ENCODE measurements around the gene RAB19. TPM values are rescaled to one million over a fixed set of nuclear protein-coding genes. Genes with fewer than 3 reads are reported as not detected.

RAB19 gene
- total RNA-seq, 2 experiments from 2014 or later = 4.6 to 5.2 TPM

- Mint-ChIP-seq H3K27ac (no peak overlapping the region), H3K4me1 (ENCODE audit: low read depth) (peaks cover 15% of the 10 kb centered on the region), H3K27me3 (ENCODE audit: low read depth) (no peaks in the 10 kb centered on the region), H3K4me3 (no peak overlapping the region), H3K9me3 (no peaks in the 10 kb centered on the region), H3K36me3 (ENCODE audit: low read depth) (peaks cover 19% of the 10 kb centered on the region)
- CTCF ChIA-PET = interaction anchor here (1.3 kb wide), 1 partner anchor 14 kb away, joined by 3 read pairs; no protein-coding TSS in a partner anchor
- DNase-seq = no peak
- intact Hi-C loops (cut with micrococcal nuclease) = no loop called here
Observed at GRCh38 chr7:140458201-140458600, 54.3 kb downstream of the RAB19 start.

GRCh38 chr7:140458916-140459315 is 55.1 kb downstream of the RAB19 start:
- CTCF ChIA-PET = interaction anchor here (1.3 kb wide), 1 partner anchor 15 kb away, joined by 3 read pairs; no protein-coding TSS in a partner anchor
- peaks cover 19% of the 10 kb centered on the region for H3K36me3 Mint-ChIP-seq (ENCODE audit: low read depth)
- no peak overlapping the region for H3K4me3 Mint-ChIP-seq
- peaks cover 18% of the 10 kb centered on the region for H3K4me1 Mint-ChIP-seq (ENCODE audit: low read depth)
- no peak for DNase-seq
- H3K27me3 Mint-ChIP-seq (ENCODE audit: low read depth) = no peaks in the 10 kb centered on the region
- intact Hi-C loops (cut with micrococcal nuclease) = no loop called here
- no peaks in the 10 kb centered on the region for H3K9me3 Mint-ChIP-seq
- no peak overlapping the region for H3K27ac Mint-ChIP-seq

DNA sequence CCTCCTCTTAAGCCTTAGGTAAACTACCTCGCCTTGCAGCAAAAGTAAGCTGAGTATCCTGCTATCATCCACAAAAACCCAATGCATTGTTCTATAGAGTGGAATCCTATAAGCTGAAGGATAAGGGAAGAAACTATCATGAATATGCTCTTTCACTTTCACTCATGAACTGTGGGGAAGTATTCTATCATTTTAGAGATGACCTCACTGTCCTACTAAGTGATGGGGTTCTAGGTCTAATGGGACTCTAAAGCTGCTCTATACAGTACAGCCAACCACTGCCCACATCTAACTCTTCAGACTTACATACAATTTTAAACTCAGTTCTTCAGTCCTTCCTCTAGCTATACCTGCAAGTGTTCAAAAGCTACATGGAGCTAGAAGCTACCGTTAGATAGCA is 59.3 kb downstream of the RAB19 start:
- intact Hi-C loops (cut with micrococcal nuclease) = no loop called here
- Mint-ChIP-seq H3K4me1 (ENCODE audit: low read depth) (peaks cover 7% of the 10 kb centered on the region), H3K4me3 (no peak overlapping the region), H3K36me3 (ENCODE audit: low read depth) (peaks cover 11% of the 10 kb centered on the region), H3K27me3 (ENCODE audit: low read depth) (no peaks in the 10 kb centered on the region), H3K9me3 (no peaks in the 10 kb centered on the region), H3K27ac (no peak overlapping the region)
- no peak for DNase-seq
- CTCF ChIA-PET = interaction anchor here (0.7 to 2.0 kb wide), 7 partner anchors 9 to 31 kb away, joined by 3 to 8 read pairs (median 4); no protein-coding TSS in a partner anchor

DNA sequence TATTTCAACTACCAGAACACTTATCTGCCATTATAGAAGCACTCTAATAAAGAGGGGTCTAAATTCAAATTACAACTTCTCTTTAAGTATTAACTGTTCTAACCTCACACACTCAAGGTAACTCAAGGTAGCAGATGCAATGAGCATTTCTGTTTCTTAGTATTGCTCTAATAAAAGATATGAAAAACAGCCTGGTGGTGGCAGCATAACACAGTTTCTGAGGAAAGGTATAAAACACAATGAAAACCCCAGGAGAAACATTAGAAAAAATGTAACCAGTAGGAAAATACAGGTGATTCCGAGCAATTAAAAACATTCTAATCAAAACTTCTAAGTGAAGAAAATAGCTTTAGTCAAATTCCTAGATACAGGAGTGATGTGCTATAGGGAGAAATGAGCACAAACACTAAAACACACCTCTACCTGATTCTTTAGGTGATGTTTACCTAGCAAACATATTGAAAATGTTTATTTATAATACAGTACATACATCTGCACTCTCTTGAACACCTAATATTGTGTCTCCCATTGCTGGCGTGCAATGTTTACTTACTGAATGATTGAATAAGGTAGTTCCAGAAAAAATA is 72.0 kb downstream of the RAB19 start:
- Mint-ChIP-seq H3K27me3 (ENCODE audit: low read depth) (no peaks in the 10 kb centered on the region), H3K4me3 (no peak overlapping the region), H3K36me3 (ENCODE audit: low read depth) (peaks cover 4% of the 10 kb centered on the region), H3K27ac (no peak overlapping the region), H3K9me3 (no peaks in the 10 kb centered on the region), H3K4me1 (ENCODE audit: low read depth) (peaks cover 44% of the 10 kb centered on the region)
- DNase-seq = peak; percentile 75
- intact Hi-C loops (cut with micrococcal nuclease) = loop anchor here (1.0 to 5.0 kb wide), 4 partner anchors 17 to 1379 kb away; no protein-coding TSS in a partner anchor
- CTCF ChIA-PET = interaction anchor here (0.7 to 3.6 kb wide), 9 partner anchors 13 to 538 kb away, joined by 3 to 30 read pairs (median 4); no protein-coding TSS in a partner anchor

DNA sequence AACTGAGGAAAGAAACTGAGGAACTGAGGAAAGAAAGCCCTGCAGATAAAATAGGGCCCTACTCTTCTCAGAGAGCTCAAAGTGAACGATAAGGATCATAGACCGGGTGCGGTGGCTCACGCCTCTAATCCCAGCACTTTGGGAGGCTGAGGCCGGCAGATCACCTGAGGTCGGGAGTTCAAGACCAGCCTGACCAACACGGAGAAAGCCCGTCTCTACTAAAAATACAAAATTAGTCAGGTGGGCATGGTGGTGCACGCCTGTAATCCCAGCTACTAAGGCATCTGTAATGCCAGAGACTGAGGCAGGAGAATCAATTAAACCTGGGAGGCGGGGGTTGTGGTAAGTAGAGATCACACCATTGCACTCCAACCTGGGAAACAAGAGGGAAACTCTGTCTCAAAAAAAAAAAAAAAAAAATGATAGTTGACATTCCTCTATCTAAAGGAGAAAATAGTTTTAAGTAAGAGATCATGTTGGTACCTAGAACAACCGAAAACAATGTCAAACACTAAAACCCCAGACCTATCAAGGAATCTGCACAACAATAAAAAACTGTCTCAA is 72.9 kb downstream of the RAB19 start:
- peak overlapping the region; percentile 82 for H3K27ac Mint-ChIP-seq
- H3K9me3 Mint-ChIP-seq = no peaks in the 10 kb centered on the region
- intact Hi-C loops (cut with micrococcal nuclease) = loop anchor here (1.0 to 5.0 kb wide), 6 partner anchors 74 to 1379 kb away; partner anchors contain the start of gene PARP12
- no peaks in the 10 kb centered on the region for H3K27me3 Mint-ChIP-seq (ENCODE audit: low read depth)
- H3K4me1 Mint-ChIP-seq (ENCODE audit: low read depth) = peaks cover 39% of the 10 kb centered on the region
- DNase-seq = peak; percentile 9
- CTCF ChIA-PET = interaction anchor here (0.6 to 3.6 kb wide), 20 partner anchors 10 to 1071 kb away, joined by 3 to 30 read pairs (median 4); no protein-coding TSS in a partner anchor
- H3K36me3 Mint-ChIP-seq (ENCODE audit: low read depth) = peaks cover 2% of the 10 kb centered on the region
- peak overlapping the region; percentile 95 for H3K4me3 Mint-ChIP-seq

Other genes starting within 250 kb of the RAB19 start
- 10 to 100 TPM; 27.4 to 29.3 TPM for gene KDM7A, start 227.1 kb upstream of the RAB19 start, total RNA-seq
- 10 to 100 TPM; 25.6 to 28.7 TPM for gene SLC37A3, start 5.5 kb upstream of the RAB19 start, total RNA-seq
- 10 to 100 TPM; 77.6 to 78.6 TPM for gene MKRN1, start 75.4 kb downstream of the RAB19 start, total RNA-seq
- not detected for gene DENND2A, start 236.8 kb downstream of the RAB19 start, total RNA-seq

Measured in activated naive CD4-positive, alpha-beta T cell treated with anti-CD3 and anti-CD28 coated beads for 36 hours (primary cell).